HG03066 (cell line): ENCODE data around the gene MLKL.
"Not testable (repeated sequence)": the region's sequence is repeated elsewhere in the genome, so short reads cannot be mapped to it uniquely, and the experiment has no call there.

Source experiments
- ATAC-seq: cut with Tn5 transposase; IDR thresholded peaks from one replicate; pipeline ENCODE4 v1.9.1; 2021; ENCODE audit warnings: low read depth; ENCODE audit not compliant: unreplicated experiment

Gene MLKL

DNA sequence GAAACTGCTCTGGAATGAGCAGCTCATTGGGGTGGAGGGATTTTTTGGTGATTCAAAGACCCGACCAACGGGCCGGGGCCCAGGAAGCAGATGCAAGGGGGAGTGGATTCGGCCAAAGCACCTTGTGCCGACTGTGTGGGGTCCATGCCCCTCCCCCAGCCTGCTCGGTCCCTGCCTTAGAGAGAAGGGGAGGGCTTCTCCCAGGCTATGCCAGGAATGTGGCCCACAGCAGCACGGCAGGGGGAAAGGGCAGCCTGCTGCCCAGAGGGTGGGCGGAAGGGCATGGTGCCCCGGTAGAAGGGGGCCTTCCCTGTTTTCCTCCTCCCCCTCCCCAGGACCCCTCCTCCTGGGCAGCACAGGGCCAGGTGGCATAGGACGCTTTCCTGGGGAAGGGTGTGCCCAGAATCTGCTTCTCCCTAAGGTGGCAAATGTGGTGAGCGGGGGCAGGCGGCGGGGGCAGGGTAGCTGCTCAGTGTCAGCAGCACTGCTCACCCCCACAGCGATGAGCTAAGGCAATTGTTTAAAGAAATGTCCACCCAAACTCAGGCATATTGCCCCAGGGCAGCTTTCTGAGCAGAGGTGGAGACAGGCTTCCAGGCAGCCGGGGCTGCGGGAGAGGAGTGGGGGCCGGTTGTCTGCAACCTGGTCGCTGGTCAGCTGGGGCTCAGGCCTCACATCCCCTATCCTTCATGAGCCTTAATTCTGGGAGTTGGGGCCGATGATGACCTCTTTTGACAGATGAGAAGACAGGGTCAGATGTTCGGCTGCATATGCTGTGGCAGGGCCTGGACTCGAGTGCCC is 33.9 kb upstream of the MLKL start:
- no peak for ATAC-seq

DNA sequence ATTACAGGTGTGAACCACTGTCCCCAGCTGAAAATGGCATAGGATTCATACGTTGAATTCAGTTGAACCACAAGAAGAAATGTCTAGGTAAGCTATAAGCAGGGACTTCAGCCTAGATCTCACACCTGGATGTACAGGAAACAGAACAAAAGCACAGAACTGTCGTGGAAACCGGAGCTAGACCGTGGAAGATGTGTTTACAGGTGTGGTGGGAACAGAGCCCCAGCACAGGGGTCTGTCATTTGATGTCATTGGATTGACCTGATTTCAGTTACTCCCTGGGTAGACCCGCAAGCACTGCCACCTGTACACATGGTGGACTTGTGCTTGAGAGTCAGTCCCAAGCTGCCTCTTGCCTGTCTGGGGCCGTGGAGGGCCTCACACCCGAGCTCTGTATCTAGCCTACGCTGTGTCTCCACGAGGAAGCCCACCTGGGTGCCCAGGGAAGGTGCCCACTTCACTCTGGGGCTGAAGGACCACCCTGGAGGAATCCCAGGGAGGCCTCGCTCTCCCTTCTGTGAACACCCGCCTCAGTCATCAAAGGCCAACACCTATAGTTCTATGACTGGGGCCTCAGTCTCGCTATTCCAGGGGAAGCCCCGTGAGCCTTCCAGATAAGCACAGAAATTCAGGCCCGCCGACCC is 32.2 kb upstream of the MLKL start:
- no peak for ATAC-seq

DNA sequence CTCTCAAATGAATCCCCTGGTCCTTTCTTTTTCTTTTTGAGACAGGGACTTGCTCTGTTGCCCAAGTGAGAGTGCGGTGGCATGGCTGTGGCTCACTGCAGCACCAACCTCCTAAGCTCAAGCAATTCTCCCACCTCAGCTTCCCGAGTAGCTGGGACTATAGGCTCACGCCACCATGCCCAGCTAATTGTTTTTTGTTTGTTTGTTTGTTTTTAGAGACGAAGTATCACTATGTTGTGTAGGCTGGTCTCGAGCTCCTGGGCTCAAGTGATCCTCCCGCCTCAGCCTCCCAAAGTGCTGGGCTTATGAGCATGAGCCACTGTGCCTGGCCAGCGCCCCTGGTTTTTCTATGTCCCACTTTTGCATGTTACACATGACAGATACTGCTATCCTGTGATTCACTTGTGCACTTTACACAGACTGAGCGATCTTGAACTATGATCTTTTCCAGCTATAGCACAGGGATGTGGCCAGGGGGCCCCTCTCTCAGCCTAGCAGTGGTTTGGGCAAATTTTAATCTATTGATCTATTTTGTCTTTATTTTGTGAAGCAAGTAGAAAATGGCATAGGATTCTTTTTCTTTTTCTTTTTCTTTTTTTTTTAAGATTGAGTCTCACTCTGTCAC is 31.3 kb upstream of the MLKL start:
- ATAC-seq: no peak

DNA sequence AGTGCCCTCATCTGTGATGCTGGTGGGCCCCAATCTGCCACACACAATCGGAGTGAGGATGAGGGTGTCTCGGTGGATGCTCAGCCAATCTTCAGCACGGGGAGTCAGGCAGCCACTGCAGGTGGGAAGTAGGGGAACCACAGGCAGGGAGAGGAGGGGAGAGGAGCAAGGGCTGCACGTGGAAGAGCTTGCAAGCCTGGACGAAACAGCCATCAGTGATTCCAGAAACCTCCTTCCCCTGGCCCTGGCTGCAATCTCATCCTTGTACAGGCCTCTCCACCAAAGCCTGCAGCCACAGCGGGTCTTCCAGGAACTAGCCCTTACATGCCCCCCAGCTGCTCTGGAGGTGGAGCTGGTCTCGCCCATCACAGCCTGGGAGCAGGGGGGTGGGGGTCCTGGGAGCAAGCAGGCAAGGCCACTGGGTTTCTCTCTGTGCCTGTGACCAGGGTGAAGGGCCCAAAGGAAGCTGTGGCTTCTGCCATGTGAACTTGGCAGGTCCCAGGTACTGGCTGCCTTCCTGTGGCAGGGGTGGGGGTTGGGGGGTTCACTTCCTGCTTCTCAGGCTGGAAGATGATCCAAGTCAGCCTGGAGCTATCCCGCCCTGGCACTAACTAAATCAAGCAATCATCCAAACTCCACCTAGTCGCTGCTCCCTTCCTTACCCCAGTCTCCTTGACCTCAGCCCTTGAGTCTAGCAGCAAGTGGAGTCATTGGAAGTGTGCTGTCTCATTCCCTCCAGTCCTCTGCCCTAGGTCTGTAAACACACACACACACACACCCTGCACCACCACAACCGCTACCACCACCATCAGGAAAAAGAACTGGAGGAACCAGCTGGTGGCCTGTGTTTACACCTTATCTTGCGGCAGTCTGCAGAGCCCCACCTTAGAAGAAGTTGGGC is 29.4 kb upstream of the MLKL start:
- ATAC-seq: no peak

DNA sequence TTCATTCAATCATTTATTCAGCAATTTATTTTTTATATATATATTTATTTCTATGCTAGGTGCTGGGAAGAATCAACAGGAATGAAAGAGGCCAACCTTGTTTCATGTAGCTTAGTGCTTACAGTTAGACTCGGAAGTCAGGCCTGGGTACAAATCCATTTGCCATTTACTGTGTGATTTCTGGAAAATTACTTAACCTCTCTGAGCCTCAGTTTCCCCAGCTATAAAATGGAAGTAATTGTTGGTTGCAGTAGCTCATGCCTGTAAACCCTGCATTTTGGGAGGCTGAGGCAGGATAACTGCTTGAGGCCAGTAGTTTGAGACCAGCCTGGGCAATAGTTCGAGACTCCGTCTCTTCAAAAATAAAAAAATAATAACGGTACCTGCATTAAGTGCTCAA is 27.2 kb upstream of the MLKL start:
- no peak for ATAC-seq

DNA sequence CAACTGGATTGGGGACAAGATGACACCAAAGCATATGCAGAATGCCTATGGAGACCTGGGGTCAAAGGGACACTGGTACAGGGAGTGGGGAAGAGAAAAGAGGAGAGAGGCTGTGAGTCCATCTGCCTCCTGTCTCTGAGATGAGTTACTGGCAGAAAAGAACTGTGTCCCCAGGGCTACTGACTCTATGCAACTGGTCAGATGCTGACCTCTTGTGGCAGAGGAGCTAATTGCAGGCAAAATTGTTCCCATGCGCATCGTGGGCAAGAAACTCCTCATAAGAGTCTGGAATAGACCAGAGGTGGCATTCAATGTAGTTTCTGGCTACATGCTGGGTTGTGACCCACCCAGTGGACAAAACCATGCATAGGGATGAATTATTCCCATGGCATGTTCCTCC is 26.1 kb upstream of the MLKL start:
- ATAC-seq: no peak

DNA sequence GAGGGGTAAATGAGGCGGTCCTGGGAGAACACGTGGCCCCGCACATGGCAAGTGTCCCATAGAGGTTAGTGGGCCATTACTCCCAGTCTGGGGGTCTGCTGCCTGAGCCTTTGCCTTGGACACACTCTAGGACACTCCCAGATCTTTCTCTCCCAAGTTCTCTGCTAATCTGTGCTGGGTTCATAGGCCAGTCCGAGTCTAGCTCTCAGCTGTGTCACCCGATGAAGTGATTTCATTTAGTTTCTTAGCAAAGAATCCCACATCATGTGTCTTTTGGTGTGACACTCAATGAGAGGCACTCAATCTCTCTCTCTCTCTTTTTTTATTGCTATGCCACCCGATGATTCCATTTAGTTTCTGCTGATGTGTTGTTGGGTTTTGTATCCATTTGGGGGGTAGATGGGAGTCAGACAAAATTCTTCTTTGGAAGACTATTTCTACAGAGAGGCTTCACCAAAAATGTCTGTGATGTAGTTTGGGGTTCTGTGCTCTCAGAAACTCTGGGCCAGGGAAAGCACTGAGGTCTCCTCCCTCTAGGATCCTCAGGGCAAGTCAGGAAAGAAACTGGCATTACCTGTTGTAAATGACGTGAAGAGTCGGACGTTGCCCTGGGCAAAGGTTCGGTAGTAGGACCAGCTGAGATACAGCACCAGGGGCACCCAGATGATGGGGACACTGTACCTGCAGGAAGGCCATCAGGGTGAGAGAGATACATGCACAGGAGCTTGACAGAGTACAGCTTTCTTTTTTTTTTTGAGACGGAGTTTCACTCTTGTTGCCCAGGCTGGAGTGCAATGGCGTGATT is 25.2 kb upstream of the MLKL start:
- no peak for ATAC-seq

DNA sequence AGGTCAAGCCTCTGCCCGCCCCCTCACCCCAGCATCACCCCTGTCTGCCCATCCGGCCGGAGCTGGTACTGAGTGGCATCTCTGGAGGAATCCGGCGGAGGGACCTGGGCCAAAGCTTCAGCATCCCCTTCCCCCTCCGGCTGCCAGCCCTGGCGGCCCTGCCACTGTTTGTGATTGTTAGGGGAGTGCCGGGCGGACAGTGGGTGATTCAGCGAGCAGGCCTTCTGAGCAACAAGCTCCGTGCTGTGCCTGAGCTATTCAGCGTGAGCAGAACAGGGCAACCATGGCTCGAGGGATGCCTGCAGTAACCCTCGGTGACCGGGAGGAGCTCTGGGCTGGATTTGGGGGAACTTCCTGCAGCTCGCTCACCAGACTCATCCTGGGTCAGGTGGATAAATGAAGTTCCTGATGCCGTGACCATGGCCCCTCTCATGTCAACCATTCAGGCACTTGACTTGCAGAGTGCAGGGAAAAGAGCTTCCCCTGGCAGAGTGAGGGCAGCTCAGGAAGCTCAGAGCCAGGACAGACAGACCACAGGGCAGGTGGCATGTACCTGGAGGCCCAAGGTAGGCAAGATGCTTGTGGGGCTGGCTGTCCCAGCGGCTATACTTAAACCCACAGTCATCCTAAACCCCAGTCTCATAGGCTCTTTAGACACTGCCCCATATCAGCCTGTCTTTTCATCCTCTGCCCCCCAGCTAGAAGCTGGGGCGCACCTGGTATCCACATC is 24.3 kb upstream of the MLKL start:
- ATAC-seq: no peak

DNA sequence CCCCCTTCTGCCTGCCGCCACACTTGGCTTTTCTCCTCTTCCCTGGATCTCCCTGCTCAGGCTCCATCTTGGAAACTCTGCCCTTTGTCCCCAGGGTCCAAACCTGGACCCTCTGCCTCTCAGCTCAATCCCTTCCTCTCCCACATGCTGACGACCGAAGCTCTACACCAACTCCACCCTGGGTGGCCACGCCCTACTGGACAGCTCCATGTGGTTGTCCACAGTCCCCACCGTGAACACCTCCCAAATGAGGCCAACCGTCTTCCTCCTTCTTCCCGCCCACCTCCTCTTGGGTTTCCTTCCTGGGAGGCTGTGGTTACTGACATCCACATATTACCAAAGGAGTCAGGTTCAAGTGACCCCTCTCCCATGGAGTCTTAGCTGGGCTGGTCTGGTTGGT is 22.6 kb upstream of the MLKL start:
- no peak for ATAC-seq

DNA sequence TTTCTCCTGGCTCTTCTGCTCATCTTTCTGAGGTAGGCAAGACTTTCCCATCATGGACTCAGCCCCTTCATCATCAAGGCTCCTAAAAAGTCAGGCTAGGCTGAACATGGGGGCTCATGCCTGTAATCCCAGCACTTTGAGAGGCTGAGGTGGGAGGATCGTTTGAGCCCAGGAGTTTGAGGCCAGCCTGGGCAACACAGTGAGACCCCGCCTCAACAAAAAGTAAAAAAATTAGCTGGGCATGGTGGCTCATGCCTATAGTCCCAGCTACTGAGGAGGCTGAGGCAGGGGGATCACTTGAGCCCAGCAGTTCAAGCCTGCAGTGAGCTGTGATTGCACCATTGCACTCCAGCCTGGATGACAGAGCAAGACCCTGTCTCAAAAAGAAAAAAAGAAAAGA is 21.5 kb upstream of the MLKL start:
- not testable (repeated sequence) for ATAC-seq

DNA sequence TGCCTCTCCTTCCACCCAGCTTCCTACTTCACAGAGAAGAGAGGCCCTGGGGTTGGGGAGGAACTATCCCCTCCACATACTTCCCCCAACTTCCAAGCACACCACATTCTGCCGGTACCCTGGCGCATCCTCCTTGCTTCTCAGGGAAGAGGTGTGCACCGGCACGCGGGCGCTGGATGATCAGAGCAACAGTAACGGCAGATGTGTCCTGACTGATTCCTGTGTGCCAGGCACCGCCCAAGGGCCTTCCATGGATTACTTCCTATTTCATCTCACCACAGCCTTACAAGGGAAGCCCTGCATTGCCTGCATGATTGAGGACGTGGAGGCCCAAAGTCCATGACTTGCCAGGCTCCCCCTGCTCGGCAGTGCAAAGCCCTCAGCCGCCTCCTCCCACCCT is 21.1 kb upstream of the MLKL start:
- no peak for ATAC-seq

DNA sequence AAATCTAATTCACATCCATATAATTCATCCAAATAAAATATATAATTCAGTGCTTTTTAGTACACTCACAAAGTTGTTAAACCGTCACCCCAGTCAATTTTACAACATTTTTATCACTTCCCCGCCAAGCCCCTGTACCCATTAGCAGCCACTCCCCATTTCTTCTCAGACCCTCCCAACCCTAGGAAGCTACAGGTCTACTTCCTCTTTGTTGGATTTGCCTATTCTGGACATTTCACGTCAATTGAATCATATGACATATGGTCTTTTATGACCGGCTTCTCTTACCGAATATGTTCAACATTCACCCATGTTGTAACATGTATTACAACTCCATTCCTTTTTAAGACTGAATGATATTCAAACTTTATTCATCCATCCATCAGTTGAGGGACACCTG is 19.9 kb upstream of the MLKL start:
- no peak for ATAC-seq

DNA sequence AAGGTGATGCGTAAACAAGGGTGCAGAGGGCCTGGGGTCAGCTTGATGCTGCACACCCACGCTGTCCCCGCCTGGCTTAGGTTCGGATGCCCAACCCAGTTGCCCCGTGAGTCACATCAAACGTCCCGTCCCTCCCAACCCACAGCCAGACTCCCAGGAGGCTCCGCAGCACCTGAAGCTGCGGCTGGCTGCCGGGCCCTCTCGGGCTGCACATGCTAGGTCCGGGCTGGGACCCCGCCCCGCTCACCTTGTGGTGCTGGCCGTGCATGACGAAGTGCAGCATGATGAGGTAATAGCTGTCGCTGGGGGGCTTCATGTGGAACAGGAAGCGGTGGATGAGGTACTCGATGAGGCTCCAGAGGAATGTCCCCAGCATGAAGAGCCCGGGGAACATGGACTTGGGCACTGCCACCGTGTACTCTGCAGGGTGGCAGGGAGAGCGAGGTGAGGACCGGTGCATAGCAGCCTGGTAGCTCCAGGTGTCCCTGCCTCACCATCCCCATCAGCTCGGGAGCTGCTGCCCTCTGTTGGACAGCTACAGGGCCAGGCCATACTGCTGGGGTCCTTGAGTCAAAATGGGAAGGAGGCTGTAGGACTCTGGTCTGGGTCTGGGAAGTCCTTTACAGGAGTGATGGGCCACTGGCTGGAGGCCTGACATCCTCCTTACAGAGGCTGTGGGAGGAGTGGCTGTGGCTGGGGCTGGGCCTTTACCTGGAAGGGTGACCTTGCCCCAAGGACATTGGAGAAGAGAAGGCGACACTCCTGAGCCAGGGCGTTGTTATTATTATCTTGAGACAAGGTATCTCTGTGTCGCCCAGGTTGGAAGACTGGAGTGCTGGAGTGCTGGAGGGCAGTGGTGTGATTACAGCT is 18.3 kb upstream of the MLKL start:
- no peak for ATAC-seq

DNA sequence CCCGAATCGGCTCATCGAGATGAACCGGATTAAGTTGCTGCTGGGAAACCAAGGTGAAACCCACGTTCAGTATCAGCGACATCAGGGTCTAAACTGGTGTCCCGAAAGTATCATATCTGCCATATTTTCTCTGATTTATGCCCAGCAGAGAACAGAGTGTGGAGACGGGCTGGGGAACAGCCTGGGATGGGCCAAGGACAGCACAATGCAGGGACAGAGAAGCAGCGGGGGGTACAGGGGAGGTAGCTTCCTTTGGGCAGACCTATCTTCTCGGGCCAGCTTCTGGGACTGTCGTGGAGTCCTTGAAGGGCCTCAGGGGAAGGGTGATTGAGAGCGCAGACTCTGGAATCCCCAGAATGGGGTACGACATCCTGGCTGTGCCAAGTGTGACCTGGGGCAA is 17.5 kb upstream of the MLKL start:
- no peak for ATAC-seq

DNA sequence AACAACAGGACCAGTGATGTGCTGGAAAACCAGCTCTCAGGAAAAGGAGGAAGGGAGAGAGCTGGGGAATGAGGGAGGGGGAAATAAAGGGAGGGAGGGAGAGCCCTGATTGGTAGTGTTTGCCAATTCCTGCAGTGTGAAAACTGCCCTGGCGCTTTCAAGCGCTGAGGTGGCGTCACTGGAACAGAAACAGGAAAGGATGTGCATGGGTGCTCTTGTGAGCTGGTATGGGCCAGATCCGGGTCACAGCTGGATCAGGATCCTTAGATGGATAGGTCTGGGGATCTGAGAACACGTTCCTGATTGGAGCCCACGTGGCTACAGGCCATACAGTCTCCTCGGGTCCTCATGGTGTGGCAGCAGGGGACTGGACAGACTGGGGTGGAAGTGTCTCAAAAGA is 16.7 kb upstream of the MLKL start:
- no peak for ATAC-seq

DNA sequence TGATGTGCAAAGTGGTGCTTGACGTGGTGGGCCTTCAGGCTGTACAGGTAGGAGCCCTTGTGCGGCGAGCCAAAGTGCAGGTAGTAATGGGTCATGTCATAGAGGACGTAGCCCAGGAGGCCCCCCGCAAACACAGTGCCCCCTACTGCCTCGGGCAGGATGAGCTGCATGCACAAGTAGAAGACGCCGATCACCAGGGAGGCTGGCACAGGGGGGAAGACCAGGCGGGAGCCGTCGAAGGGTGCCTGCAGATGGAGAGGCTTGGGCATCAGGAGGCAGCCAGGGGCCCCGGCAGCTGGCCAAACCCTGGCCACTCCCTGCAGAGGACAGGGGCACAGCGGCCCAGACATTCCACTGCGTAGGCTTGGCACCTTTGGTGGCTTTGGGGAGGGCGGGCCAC is 15.7 kb upstream of the MLKL start:
- no peak for ATAC-seq

DNA sequence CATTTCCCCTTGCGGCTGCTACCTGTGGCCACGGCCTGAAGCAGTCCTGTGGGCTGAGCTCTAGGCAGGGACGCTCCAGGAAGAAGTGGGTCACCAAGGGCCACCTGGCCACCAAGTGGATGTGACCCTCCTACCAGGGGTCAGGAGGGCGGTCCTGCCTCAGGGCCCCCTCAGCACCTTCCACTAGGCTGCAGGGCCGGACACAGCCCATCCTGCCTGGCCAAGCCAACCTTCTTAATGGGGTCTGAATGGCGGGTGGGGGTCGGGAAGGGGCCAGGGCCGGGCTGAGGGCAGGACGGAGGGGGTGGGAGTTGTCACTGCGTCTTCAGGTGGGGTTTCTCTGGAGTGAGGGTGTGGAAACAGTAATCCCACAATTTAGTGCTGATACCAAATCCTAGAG is 13.2 kb upstream of the MLKL start:
- no peak for ATAC-seq

DNA sequence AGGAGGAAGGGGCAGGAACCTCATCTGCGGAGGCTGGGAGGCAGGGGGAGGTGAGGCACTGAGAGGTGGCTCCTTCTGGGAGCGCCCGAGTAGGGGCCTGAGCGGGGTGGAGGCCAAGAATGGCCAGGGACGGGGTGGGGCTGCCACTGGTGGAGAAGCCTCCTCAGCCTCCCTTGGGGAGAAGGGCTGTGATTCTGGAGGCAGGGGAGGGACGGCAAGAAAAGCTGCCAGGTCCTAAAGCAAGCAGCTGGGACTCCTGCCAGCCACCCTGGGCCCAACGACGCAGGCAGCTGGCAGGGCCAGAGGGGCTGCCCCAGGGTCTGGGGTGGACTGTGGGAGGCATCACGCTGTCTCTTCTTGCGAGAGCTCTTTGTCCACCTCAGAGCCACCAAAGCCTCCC is 12.7 kb upstream of the MLKL start:
- no peak for ATAC-seq

DNA sequence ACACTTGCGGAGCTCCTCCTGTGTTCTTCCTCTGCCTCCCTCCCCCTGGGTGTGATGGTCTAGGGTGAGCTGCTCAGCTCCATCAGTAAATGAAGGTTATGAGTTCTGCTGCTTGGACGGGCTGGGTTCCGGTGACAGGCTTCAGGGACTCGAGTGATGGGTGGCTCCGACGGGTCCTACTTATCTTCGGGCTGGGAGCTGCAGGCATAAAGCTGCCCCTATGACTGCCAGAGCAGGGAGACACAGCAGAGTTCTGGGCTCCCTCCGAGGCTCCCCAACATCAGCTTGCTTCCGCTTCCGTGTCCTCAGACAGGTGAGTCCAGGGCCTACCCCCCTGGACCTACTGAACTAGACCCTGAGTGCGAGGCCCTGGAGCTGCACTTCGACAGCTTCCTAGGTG is 11.3 kb upstream of the MLKL start:
- no peak for ATAC-seq
